GM21825 (cell line): ENCODE data around the gene PRPF40A.

ENCODE experiments used
- ATAC-seq: cut with Tn5 transposase; IDR thresholded peaks from one replicate; pipeline ENCODE4 v1.9.1; 2021; ENCODE audit warnings: mild to moderate bottlenecking, moderate library complexity; ENCODE audit not compliant: unreplicated experiment

The PRPF40A gene

DNA sequence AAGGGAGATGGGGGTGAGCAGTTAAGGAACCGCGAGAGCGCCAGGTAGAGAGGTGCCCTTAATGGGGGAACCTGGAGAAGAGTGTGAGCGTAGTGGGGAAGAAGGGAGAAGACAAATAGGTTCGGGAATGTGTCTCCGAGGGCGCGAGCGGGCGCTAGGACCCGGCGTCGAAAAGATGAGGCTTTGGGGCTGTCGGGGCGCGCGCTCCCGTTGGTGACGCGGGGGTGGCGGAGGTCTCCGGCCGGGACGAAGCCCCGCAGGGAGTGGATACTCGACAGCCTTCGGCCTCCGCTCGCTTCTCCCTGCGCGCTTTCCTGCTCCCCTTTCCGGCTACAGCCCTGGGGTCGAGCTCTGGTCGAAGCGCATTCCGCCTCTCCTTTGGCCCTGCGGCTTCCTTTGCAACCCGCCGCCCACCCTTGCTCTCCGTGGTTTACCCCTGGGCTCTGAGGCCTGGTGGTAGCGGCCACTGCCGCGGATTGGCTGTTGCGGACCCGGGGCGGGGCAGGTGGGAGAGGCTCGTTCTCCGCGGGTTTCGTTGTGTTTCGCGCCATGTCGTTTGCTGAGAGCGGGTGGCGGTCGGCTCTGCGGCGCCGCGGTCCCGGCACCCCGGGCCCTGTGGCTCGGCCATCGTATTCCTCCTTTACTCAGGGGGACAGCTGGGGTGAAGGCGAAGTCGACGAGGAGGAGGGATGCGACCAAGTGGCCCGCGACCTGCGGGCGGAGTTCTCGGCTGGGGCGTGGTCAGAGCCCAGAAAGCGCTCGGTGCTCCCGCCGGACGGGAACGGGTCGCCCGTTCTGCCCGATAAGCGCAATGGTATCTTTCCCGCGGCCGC, 1.0 kb upstream of the PRPF40A start, which contains the start of gene ARL6IP6:
Gene ARL6IP6 (plus strand): TSS at position 545 of the 833 bp plus-strand sequence. CDS start 5 bp downstream, at position 550.
- ATAC-seq: peak; percentile 73

DNA sequence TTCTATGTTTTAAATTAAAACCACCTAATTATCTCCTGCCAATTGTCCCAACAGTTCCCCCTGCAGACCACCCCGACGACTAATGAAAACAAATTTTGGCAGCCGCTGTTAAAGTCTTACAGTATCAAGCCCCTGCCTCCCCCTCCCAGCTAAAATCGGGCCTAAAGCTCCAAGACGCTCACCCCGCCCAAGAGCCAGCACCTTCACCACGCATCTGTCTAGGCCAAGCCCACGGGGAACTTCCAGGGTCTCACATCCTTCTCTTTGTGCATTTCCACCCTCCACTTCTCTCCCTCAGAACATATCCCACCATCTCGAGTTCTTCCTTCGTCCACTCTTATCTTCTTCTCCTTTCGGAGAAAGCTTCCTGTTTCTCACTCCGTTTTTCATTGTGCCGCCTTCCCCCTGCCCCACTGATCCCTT, 445 bp downstream of the PRPF40A start:
- no peak for ATAC-seq

DNA sequence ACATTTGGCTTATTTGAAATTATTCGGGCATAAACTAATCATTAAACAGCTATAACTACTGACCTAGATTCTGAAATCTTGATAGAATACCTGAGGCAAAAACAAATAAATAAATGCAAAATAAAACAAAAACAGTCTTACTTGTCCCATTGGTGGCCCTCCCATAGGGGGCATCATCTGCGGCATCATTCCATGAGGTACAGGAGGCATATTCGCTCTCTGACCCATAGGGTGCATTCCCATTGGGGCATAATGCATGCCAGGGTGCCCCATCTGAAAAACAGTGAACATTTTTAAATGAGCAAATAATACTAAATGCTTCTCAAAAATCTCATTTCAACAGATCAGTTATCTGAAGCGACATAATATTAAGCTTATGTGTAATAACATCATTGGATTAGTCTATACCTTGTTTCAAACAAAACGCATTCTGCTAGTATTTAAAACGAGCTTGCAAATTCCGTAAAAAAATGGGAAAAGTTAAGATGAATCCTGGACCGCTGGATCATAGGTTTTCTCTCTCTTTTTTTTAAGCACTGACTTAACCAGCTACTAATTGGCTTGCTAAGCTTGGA, 1.3 kb downstream of the PRPF40A start:
- no peak for ATAC-seq

DNA sequence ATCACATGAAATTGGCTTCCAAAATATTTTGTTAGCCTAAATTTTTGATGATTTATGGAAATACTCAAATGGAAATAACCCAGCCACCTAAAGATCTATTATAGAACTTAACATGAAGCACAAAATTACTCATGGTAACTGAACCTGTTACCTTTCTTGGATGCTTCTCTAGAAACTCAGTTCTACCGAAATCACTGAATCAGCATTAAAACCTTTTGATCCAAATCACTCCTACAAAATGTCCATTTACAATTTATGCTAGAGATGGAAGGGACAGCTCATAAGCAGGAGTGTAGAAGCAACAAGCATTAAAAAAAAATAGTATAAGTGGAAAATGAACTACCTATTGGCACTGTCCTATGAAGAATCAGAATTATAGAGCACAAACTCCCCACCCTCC, 2.1 kb downstream of the PRPF40A start:
- ATAC-seq: no peak

DNA sequence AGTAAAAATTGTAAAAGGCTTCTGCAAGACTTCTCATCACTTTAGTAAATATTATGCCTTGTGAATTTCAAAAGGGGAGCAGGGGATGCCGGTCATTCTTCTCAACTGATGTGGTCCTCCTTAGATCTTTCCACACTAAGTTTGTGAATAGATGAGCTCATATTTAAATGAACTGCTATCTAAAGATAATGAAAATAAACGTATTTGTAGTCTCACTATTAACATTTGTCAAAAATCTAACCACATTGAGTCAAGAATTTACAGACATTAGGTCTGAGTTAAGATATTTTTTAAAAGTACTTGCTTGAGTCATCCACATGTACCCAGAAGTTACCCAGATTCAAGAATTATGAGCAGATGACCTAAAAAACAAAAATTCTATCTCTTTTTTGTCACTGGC, 6.5 kb downstream of the PRPF40A start:
- ATAC-seq: no peak

DNA sequence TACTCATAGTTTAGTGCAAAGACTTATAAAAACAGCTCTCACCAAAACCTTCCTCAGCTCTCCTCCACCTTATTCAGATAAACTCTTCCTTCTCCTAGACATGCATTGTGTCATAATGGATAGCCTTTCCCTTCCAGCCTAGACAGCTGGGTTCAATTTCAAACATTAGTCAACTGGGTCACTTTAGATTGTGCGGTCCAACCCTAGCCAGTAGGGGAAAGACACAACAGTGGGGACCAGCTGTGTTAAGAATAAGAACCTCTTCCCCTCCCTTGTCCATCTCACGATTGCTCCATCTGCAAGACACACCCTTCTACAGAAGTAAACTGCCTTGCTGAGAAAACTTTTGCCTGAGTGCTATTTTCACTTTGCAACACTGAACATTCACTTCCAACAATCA, 8.5 kb downstream of the PRPF40A start:
- no peak for ATAC-seq

DNA sequence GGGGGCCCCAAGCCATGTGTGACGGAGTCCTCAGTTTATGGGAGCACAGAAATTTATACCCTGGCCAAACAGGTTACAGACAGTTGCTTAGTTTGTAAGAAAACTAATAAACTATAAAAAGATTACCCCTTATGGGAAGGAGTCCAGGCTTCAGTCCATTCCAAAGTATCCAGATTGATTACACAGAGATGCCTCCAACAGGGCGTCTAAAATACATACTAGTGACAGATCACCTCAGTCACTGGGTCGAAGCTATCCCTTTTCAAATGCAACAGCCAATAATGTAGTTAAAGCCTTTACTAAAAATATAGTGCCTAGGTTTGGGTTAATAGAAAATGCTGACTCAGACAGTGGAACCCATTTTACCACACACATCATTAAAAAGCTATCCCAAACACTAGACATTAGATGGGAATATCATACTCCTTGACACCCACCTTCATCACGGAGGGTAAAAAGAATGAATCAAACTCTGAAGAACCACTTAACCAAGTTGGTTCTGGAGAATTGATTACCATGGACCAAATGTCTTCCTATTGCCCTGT, 10.7 kb downstream of the PRPF40A start:
- no peak for ATAC-seq

DNA sequence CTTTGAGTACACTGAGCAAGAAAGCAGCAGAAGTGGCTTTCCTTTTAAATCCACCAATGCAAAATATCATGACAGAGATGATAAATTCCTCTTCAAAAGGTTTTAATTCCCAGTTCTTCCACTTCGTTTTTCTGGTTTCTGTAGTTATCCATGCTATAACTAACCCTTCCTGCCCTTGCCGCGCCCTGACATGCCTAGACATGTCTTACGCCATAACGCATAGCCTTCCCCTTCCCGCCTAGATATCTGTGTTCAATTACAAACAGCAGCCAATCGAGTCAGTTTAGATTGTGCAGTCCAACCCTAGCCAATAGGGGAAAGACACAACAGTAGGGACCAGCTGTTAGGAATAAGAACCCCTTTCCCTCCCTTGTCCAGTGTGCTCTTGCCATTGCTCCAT, 16.1 kb downstream of the PRPF40A start:
- no peak for ATAC-seq

DNA sequence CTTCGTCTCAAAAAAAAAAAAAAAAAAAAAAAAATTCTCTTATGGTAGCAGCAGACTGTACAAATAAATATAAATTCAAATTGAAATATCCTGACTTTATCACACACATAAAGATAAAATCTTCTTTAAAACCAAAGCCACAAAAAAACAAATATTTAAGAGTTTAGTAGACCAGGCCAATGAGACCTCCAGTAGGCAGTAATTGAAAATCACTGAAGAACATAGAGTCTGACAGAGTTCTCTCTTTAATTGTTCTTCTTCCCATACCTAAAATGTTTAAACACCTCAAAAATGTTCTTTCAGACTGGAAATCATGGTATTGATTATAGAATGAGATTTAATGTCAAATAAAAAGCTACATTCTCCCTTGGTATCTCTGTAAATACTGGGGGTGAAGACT, 20.8 kb downstream of the PRPF40A start:
- no peak for ATAC-seq

DNA sequence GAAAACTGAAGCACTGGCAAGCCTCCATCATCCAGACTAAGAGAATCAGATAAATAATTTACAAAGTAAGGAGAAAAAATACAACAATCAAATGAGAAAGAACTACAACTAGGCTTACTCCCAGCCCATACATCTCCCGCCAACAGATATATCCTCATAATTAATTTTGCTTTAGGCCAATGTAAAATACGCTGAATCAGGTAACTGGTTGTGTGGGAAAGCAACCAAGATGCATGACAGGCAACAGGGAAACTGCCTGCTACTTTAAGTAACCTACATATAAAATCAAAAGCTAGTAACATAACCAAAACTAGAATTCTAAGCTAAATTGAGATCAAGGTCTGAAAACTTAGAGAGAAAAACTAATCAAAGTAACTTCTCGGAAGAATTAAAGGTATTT, 21.5 kb downstream of the PRPF40A start:
- ATAC-seq: no peak

DNA sequence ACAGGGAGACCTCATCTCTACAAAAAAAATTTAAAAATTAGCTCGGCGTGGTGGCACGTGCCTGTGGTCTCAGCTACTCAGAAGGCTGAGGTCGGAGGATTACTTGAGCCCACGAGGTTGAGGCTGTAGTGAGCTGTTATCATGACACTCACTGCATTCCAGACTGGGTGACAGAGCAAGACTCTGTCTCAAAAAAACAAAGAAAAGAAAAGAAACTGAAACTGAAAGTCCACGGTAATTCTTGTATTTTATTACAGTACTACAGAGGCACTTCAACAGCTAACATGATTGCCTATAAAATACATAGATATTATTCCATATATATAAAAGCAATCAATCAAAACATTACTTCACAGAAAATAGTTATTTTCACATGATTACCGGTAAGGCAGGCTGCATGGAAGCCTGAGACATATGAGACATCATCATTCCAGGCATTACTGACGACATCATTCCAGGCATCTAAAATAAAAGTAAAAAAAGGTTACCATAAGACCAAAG, 23.1 kb downstream of the PRPF40A start:
- ATAC-seq: peak; percentile 58

DNA sequence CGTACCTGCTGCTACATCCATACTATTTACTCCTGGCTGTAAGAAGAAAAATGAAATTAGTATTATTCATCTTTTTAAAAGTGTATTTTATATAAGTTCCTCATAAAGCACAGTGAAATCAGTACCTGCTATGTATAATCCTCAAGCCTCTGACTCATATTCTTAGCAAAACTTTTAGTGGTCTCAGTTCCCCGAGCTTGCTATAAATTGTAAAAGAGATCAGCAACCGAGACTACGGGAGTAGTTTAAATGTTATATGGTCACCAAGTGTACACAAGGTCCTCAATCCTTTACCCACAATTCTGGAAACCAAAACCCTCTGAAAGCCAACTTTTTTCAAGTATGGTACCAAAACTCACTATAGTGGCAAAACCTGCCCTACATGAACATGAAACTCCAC, 24.2 kb downstream of the PRPF40A start:
- peak; percentile 76 for ATAC-seq

DNA sequence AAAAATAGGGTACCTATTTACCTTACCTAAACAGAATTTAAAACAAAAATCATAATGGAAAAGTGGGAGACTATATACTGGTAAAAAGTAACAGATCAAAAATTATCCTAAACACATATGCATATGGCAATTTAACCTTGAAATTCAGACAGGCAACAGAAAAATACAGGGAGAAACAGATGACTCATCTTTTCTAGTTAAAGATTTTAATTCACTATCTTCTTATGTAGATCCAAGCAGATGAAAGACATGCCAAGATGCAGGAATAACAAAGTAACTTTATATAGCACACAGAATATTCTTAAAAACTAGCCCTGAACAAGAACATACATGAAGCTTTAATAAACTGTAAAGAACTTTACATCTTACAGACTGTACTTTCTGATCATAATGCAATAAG, 30.9 kb downstream of the PRPF40A start:
- no peak for ATAC-seq

DNA sequence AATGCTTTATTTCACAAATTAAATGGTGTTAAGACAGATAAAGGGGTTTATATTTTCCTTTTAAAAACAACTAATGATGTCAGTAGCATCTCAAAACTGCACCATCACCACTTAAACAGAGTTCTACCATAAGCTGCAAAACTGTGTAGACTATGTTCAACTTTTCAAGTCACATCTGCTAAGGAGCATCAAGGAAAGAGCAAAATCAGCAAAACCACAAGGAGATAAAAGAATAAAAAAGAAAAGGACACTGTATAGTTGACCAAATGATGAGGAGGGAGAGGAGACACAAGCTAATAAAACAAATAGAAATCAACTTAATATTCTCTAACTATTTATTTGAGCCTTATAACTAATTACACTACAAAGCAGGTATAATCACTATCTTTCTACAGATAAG, 33.9 kb downstream of the PRPF40A start:
- no peak for ATAC-seq

DNA sequence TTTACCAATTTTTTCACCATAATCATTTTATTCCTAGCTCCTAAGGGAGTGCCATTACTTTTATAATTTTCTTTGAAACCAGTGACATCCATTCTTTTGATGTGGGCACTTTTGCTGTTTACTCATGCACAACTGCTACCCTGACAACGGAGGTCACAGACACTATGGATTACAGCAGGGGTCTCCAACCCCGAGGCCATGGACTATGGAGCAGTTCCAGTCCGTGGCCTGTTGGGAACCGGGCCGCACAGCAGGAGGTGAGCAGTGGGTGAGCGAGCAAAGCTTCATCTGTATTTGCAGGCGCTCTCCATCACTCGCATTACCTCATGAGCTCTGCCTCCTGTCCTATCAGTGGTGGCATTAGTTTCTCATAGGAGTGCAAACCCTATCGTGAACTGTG, 34.6 kb downstream of the PRPF40A start:
- no peak for ATAC-seq

DNA sequence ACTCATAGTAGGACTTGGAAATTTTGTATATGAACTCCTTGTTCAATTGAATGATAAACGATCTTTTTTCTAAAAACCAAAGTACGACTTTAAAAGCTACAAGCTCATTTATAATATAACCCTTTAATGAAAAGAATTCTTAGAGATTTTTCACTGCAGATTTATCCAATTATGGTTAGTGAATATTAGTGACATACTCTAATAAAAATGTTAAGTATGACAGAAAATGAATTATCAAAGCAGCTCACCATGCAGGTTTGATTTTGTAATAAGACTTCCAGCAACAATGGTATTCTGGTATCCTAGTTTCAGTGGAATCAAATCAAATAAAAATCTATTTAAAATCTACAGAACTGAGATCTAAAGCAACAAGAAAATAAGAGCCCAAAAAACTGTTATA, 38.5 kb downstream of the PRPF40A start:
- ATAC-seq: no peak

DNA sequence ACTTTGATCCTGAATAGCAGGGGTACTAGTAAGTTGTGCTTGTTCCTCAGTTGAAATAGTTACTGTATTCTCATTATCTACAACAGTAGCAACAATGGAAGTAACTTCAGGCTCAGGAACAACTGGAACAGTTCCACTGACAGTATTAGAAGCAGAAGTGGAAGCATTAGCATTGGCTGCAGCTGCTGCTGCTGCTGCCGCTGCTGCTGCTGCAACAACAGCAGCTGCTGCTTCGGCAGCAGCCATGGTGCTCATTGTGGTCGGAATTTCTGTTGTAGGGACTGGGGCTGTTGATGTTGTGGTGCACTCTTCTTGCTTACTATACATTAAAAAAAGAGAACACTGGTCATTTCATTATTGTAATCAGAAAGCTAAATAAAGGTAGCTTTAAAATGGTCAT, 40.8 kb downstream of the PRPF40A start:
- no peak for ATAC-seq

DNA sequence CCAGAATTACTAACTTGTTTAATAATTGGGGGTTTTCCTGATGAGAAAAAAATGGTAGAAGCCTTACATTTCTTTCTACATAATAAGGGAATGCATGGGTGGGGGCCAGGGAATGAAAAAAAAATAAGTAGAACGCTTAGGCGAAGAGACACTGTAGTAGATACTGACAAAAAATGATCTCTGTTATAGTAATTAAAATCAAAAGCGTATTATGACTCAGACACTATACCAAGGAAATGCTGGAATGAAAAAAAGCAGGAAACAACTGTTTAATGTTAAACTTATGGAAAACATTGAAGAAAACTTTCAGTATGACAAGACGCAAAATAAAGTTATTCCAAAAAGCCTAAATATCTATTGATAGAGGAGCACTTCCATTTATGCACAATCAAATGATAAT, 42.9 kb downstream of the PRPF40A start:
- no peak for ATAC-seq

DNA sequence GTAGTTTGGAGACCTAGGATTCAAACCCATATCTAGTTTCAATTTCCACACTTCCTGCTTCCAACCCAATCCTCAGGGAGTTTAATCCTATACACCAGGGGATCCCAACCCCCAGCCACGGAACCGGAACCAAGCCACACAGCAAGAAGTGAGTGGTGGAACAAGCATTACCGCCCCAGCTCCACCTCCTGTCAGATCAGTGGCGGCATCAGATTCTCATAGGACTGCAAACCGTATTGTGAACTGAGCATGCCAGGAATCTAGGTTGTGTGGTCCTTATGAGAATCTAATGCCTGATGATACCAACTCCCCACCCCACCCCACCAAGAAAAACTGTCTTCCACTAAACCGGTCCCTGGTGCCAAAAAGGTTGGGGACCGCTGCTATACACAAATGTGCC, 52.5 kb downstream of the PRPF40A start:
- no peak for ATAC-seq

DNA sequence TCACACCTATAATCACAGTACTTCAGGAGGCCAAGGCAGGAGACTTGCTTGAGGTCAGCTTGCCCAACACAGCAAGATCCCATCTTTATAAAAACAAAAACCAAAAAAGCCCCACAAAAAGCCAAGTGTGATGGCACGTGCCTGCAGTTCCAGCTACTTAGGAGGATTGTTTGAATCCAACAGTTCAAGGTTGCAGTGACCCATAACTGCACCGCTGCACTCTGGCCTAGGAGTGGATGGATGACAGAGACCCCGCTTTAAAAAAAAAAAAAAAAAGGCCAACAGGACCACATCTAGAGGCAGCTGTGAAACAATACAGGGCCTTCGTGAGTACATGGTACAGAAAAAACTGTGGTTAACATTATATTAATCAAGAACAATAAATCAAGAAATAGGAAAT, 56.2 kb downstream of the PRPF40A start:
- no peak for ATAC-seq

DNA sequence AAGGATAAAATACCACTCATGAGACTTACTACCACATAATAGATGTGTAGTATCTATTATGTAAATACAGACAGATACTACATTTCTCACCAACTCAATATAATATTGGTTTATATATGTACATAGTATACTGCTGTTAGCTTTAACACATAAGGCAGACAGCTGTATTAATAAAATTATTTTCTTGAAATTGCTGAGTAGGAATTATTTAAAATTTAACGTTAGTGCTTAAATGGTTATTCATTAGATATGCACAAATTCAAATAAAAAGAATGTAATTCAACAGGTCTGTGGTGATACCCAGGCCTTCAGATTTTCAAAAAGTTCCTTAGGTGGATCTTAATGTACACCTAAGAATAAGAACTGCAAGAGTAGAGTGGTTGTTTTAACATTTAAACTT, 59.0 kb downstream of the PRPF40A start:
- ATAC-seq: no peak

DNA sequence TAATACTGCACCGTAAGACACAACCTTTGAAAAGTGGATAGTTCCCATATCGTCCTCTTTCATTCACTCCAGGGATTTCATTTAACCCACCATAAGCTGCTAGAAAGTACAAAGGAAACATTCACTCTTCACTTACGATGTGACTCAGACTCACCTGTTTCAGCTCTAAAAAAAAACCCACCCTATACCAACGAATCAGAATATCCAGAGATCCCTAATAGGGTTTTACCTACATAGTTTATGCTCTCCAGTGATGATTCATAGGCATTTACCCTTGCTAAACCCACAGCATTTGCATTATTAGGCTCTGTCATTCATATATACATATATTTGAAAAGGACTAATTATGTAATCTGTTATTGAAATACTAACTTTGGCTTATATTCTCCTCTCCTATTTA, 60.2 kb downstream of the PRPF40A start:
- peak; percentile 72 for ATAC-seq
